K562 (cell line): ENCODE data around the gene COX4I2. TPM values are rescaled to one million over a fixed set of nuclear protein-coding genes. Genes with fewer than 3 reads are reported as not detected.

Experiments used
- AFF1 ChIP-seq, 2 experiments: fragments of 450-650 bp; IDR thresholded peaks; 2 replicates each; pipeline ENCODE4 v1.6.1; 2018; ENCODE audit warnings: mild to moderate bottlenecking in 2 of 2, low read depth in 1 of 2; ENCODE audit not compliant: partially characterized antibody in 2 of 2
- ESRRB ChIP-seq: fragments of 250-450 bp; sonication (Bioruptor Pico); IDR thresholded peaks from 2 replicates; pipeline ENCODE4 v1.5.0; 2020; ENCODE audit warnings: mild to moderate bottlenecking, moderate library complexity, borderline replicate concordance
- GTF2E2 ChIP-seq: fragments of 200-800 bp; sonication (Bioruptor generic); IDR thresholded peaks from 2 replicates; pipeline ENCODE4 v1.6.1; 2016; ENCODE audit warnings: missing genetic modification characterization, missing compliant biosample characterization
- KLF6 ChIP-seq: fragments of 250-450 bp; sonication (Bioruptor Pico); IDR thresholded peaks from 2 replicates; pipeline ENCODE4 v1.4.0; 2020; ENCODE audit warnings: mild to moderate bottlenecking, moderate library complexity, borderline replicate concordance
- NBN ChIP-seq: fragments of 450-650 bp; IDR thresholded peaks from 2 replicates; pipeline ENCODE4 v1.6.1; 2016; ENCODE audit warnings: low read depth, mild to moderate bottlenecking
- NFATC3 ChIP-seq: fragments of 450-650 bp; IDR thresholded peaks from 2 replicates; pipeline ENCODE4 v1.6.1; 2017; ENCODE audit warnings: mild to moderate bottlenecking
- PHB ChIP-seq: fragments of 250-450 bp; sonication (Bioruptor Pico); IDR thresholded peaks from 2 replicates; pipeline ENCODE4 v1.5.0; 2021
- PHF8 ChIP-seq: fragments of 200-600 bp; sonication (generic); IDR thresholded peaks from 2 replicates; pipeline ENCODE4 v1.6.1; 2012; ENCODE audit warnings: mixed run types, mild to moderate bottlenecking, inconsistent platforms, low read length, moderate library complexity, borderline replicate concordance
- RB1 ChIP-seq: fragments of 450-650 bp; IDR thresholded peaks from 2 replicates; pipeline ENCODE4 v1.6.1; 2017; ENCODE audit warnings: low read depth, mild to moderate bottlenecking
- RBM22 ChIP-seq: fragments of 200-400 bp; formaldehyde crosslinking; IDR thresholded peaks from 2 replicates; pipeline ENCODE4 v1.6.1; 2018; ENCODE audit warnings: low read length, low read depth; ENCODE audit not compliant: poor library complexity, severe bottlenecking
- SMARCA5 ChIP-seq: fragments of 450-650 bp; IDR thresholded peaks from 2 replicates; pipeline ENCODE4 v1.6.1; 2016
- SNIP1 ChIP-seq: fragments of 450-650 bp; IDR thresholded peaks from 2 replicates; pipeline ENCODE4 v1.7.1; 2017; ENCODE audit warnings: low read depth, mild to moderate bottlenecking
- TSHZ1 ChIP-seq: fragments of 250-450 bp; sonication (Bioruptor Pico); IDR thresholded peaks from 2 replicates; pipeline ENCODE4 v1.4.0; 2020; ENCODE audit warnings: mild to moderate bottlenecking, moderate library complexity
- ZNF165 ChIP-seq: fragments of 250-450 bp; sonication (Bioruptor Pico); IDR thresholded peaks from 2 replicates; pipeline ENCODE4 v1.4.0; 2020; ENCODE audit warnings: borderline replicate concordance
- polyA plus RNA-seq, 8 experiments: library from polyadenylated mRNA; depleted of rRNA in 4 of 8; stranded (reverse) in 5 of 8; unstranded in 3 of 8; fragments of >200 nt; fragmentation: Nextera tagmentation in 2 of 8; fragmentation: Illumina TruSeq in 1 of 8; extraction: Ambion mirVana in 2 of 8; extraction: Trizol in 1 of 8; gene quantifications; 2 replicates each; pipeline versions ENCODE4 v1.2.1 to v1.2.3, GENCODE V29; 2011 to 2014; ENCODE audit warnings: inconsistent platforms in 1 of 8, missing spikeins in 1 of 8
- total RNA-seq, 7 experiments: library from RNA; depleted of rRNA in 6 of 7; stranded (reverse); fragments of >200 nt in 6 of 7; fragmentation: Illumina TruSeq in 2 of 7; extraction: Trizol in 2 of 7; gene quantifications; 2 replicates each; pipeline versions ENCODE4 v1.2.1 to v1.2.3, GENCODE V29; 2011 to 2021; ENCODE audit warnings: low replicate concordance in 1 of 7
- TF ChIP-seq, protein P1 (sequence below): fragments of 250-450 bp; sonication (Bioruptor Pico); IDR thresholded peaks from 2 replicates; pipeline ENCODE4 v1.8.0; 2021; ENCODE audit warnings: borderline replicate concordance, mild to moderate bottlenecking, moderate library complexity; ENCODE audit not compliant: poor library complexity, severe bottlenecking
- TF ChIP-seq, protein P2 (sequence below), 2 experiments: fragments of 450-650 bp; IDR thresholded peaks; 2 replicates each; pipeline ENCODE4 v1.6.1; 2016
- TF ChIP-seq, protein P3 (sequence below): fragments of 250-450 bp; sonication (Bioruptor Pico); IDR thresholded peaks from 2 replicates; pipeline ENCODE4 v1.8.0; 2022; ENCODE audit warnings: inconsistent platforms

The COX4I2 gene
- total and polyA plus RNA-seq, 9 of the 15 experiments (the other 6 are each of a cell fraction or from before 2014, with no cell fraction given) = not detected

DNA sequence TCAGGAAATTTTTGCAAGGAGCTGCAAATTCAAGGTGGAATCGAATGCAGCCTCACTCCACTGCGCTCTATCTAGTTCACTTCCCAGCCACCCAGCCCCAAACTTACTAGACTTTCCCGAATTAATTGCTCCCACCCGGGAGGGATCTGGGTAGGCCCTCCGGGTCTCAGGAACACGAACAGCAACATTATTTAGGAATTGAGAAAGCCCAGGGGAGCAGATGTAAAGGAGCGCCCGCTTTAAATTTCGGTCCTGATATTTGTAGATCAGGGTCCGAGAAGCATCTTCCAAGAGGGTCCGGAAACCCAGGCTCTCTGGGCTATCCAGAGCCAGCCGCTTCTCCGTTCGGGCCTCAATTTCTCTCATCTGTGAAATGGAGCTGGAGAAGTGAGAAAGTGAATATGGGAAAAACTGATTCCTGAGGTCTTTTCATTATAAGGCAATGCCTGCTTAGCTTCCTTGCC lies 33.1 kb upstream of the COX4I2 start (continued):
- peak; percentile 84 for TF ChIP-seq SMARCA5
- no peak; the same call in 1 of the 2 replicates for TF ChIP-seq NFATC3
- no peak for TF ChIP-seq TSHZ1 (CRISPR knock-in tag)
- TF ChIP-seq PHF8 = no peak
- no peak for TF ChIP-seq SNIP1
- TF ChIP-seq, protein P1, sequence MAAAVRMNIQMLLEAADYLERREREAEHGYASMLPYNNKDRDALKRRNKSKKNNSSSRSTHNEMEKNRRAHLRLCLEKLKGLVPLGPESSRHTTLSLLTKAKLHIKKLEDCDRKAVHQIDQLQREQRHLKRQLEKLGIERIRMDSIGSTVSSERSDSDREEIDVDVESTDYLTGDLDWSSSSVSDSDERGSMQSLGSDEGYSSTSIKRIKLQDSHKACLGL (CRISPR knock-in tag) = no peak
- peak in 1 of 2 experiments; percentile 56 for TF ChIP-seq AFF1 (IDR thresholded peaks at IDR 0.05; ENCODE audit: low read depth in 1 of 2, partially characterized antibody in 2 of 2)
- no peak for TF ChIP-seq PHB (CRISPR knock-in tag)
- TF ChIP-seq NBN = no peak; the same call in 1 of the 2 replicates
- no peak for TF ChIP-seq ZNF165 (CRISPR knock-in tag)
- TF ChIP-seq ESRRB (CRISPR knock-in tag) = no peak
- TF ChIP-seq, protein P2, sequence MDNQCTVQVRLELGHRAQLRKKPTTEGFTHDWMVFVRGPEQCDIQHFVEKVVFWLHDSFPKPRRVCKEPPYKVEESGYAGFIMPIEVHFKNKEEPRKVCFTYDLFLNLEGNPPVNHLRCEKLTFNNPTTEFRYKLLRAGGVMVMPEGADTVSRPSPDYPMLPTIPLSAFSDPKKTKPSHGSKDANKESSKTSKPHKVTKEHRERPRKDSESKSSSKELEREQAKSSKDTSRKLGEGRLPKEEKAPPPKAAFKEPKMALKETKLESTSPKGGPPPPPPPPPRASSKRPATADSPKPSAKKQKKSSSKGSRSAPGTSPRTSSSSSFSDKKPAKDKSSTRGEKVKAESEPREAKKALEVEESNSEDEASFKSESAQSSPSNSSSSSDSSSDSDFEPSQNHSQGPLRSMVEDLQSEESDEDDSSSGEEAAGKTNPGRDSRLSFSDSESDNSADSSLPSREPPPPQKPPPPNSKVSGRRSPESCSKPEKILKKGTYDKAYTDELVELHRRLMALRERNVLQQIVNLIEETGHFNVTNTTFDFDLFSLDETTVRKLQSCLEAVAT (IDR thresholded peaks at IDR 0.05) = 0 out of 4 replicates have a peak, but pooled peaks of 1 of the 2 experiments have one; percentile 1
- TF ChIP-seq, protein P3, sequence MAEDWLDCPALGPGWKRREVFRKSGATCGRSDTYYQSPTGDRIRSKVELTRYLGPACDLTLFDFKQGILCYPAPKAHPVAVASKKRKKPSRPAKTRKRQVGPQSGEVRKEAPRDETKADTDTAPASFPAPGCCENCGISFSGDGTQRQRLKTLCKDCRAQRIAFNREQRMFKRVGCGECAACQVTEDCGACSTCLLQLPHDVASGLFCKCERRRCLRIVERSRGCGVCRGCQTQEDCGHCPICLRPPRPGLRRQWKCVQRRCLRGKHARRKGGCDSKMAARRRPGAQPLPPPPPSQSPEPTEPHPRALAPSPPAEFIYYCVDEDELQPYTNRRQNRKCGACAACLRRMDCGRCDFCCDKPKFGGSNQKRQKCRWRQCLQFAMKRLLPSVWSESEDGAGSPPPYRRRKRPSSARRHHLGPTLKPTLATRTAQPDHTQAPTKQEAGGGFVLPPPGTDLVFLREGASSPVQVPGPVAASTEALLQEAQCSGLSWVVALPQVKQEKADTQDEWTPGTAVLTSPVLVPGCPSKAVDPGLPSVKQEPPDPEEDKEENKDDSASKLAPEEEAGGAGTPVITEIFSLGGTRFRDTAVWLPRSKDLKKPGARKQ (CRISPR knock-in tag) = no peak
- no peak for TF ChIP-seq KLF6 (CRISPR knock-in tag)
- TF ChIP-seq RB1 = no peak
- 0 out of 2 replicates have a peak, but pooled peaks have one; percentile 24 for TF ChIP-seq GTF2E2
- TF ChIP-seq RBM22 = no peak
